NCI-H524 treated with DMSO at 0.1 percent for 48 hours (cell line): ENCODE data around the gene MAB21L1.
A peak's percentile ranks its signal among the peaks of the same experiment; 100 is the strongest.

Experiments used
- DNase-seq: peaks from one replicate; lab custom pipeline; 2025; lab: John Stamatoyannopoulos, UW

MAB21L1 gene

DNA sequence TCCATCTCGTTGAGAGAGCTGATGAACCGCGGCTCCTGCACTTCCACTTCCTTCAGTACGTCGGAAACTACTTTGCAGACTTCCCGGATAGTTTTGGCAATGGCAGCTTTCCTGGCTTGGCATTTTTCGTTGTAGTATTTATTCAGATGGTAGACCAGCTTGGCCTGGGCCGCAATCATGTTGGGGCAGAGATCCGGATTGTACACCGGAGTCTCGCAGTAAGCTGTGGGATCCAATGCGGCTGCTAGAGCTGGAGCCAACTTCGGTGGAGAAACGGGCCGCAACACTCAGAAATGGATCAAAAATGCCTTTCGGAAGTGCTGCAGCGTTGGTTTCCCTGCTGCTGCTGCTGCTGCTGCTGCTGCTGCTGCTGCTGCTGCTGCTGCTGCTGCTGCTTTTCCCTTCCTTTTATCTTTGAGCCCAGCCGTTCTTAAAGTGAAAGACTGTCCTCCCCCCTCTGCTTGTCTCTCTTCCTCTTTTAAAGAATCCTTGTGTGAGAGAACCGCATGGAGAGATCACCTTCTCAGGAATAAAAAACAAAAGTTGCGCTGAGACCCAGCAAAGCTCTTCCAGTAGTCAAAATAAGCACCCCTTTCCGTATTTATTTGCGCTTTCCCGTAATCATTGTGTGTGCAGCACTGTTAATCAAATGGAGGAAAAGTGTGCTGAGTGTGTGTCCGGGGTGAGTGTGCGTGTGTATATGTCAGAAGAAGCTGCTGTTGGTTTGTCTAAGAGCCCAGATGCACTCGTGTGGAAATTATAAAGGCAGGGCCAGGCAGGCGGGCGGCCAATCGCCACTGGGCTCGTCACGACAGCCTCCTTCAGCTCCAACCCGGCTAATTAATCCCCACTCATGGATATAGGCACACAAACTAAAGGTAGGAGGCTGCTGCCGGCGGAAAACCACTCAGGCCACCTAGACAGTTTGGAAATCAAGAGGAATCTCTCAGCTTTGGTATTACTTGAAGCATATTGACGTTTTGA, at the start of gene MAB21L1:
Gene MAB21L1, minus strand, starts transcription at position 730 of the 984 bp plus-strand sequence. Its CDS starts 551 bp downstream, at position 179.
- peak; percentile 57 for DNase-seq

DNA sequence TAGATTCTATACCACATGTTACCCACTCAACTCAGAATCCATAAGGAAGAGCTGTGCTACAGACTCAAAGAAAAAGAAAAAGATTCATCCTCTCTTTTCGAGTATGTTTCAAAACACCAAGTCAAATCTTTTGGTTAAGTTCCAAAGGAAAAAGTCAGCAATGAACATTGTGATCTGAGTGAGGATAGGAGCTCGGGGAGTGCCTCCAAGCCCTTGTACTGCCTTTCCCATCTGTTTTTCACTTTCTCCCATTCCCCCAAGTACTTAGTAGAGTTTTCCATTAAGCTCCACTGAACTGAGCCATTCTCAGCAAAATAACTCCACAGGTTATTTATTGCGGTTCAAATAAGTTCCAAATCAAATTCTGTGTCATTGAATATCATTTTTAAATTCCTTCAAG, 47.7 kb upstream of the MAB21L1 start:
- no peak for DNase-seq

DNA sequence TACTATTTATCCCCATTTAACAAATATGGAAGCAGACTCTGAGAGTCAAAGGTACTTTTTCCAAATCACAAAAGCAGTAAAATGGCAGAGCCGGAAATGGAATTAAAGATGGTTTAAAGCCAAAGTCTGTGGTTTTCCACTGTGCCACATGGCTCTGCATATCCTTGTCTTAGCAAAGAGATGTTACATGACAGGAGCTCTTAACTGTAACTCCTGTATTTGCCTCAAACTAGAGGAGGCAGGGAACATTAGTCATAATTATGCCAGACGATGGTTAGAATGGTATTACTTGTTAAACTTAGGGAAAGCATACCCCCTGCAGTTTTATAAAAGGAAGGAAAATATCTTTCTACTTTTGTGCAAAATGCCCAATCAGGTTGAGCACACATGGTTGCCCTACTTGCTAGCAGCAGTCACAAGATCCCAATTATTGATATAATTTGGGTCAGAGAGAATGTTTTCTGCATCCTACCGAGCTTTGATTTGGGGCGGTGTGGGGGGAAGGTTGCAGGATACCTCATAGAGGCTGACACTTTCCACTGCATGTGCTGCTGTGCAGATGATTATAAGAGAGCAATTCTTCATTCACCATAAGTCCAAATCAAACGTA, 42.0 kb upstream of the MAB21L1 start:
- DNase-seq = no peak

DNA sequence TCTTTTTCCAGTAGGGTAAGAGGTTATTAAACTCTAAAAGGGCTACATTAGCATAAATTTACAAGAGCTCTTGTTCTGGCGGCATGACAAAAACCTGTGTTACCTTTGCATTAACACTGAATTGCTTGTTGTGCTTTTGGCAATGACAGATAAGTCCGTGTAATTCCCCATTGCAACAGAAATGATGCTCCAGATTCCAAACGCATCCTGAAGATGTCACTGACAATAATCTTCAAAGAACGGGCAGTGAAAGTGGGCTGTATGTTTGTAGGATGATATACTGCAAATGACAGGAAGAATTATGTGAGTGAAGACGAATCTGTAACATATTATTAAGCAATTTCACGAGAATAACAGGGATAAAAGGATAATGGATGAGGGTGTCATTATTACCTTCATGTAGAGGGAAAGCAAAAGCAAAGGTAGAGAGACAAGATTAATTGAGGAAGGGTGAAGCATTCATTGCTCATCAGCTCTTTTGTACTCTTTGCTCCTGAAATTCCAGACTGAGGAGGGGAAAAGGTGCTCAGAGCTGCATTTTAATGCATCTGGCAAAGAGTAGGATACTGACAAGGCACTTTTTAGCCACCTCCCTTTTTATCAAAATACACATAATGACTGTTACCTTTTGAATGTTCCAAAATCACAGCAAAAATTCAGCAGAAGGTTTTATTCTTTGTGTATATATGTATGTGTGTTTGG, 38.5 kb upstream of the MAB21L1 start:
- DNase-seq = peak; percentile 21

DNA sequence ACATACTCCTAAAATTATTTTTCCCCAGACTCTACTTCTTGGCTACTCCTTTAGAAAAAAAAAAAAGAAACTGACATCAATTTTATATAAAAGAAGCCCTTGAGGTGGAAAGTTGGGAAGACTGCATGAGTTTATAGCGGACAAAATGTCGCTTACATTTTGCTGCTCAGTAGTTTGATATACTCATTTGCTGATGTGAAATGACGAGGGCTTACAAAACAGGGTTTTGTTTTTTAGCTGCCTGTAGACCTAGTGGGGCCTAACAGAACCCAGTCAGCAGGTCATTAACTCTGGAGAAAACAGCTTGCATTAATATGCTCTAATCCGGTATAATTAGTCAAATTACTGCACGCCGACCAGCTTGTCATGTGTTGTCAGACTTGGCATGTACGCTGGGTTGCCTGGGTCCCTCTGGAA, 37.6 kb upstream of the MAB21L1 start:
- DNase-seq = peak; percentile 73

DNA sequence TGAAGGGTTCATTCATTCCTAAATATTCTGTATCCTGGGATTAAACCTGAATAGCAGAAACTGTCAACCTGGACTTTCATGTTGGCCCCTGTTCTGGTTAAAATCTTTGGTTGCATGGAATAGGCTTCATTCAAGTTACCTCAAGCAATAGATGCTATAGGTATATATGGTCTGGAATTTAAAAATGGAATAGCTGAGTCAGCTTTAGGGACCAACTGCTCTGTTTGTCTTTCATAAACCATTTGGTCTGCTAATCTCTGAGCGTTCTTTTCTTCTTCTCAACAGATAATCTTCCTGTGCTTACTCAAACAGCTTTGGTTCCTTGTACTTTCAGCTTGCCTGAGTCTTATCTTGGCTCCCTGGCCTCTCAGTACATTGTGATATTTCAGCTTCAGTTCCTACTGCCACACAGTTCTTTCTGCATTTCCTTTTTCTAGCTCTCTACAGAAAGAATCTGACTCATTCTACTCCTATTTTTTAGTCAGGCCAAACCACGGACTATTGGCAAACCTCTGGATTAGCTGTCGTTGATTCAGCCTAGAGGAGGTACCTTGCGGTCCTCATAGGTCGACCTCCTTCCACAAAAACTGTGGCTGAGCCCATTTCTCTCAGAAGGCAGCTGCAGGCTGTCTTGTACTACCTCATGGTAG, 35.9 kb upstream of the MAB21L1 start:
- no peak for DNase-seq

DNA sequence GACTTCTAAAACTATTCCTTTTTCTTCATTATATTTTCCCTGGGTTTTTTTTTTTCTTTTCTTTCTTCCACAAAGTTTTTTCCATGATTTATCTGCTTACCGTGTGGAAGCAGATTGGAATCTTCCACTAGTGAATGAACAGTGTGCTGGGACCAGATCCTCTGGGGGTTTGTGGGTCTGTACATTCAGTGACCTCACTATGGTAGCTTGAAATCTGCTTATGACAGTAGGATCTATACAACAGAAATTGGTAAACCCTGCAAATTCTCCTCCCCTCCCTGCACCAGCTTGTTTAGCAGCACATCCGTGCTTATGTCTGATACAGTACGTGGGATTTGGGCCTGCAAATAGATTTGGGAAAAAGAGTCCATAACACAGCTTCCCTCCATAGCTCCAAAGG, 26.0 kb upstream of the MAB21L1 start:
- no peak for DNase-seq

DNA sequence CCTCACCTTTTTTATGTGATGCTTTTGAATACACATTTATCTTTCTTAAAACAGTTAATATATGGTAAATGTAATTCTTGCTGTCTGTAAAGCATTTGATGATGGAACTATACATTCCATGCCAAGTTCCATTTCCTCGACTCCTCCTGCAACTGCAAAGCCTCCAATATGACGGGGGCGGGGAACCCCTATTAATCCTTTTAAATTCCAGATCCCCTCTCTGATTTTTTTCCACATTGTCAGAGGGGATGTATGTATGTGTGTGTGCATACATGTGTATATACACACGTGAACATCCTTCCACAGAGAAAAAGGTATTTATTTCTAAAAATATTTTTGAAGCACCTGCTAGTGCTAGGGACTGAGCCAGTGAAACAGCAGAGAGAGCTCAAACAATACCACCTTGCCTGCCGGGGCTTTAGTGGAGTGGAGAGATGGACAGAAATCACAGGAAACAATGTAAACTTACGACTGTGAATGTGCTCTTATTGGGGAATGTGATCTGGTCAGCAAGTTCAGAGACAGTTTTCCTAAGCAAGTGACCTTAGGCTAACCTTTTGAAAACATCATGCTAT, 25.3 kb upstream of the MAB21L1 start:
- no peak for DNase-seq

DNA sequence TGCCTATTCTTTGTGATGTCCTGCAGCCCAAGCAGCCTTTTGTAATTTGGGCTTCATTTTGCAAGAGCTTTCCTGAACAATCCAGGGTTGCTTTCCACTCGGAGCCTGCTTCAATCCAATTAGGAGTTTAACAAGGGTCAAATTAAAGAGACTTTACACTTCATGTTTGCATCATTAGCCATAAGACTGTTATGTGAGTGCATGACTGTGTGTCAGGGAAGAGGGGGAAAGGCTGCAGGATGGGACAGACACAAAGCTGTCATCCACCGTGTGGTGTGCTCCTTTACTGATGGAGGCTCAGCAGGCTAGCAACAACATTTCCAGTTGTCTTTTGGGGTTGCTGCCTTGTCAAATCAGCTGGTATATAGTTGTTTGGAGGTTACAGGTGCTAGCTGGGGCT, 23.7 kb upstream of the MAB21L1 start:
- DNase-seq = peak; percentile 82

DNA sequence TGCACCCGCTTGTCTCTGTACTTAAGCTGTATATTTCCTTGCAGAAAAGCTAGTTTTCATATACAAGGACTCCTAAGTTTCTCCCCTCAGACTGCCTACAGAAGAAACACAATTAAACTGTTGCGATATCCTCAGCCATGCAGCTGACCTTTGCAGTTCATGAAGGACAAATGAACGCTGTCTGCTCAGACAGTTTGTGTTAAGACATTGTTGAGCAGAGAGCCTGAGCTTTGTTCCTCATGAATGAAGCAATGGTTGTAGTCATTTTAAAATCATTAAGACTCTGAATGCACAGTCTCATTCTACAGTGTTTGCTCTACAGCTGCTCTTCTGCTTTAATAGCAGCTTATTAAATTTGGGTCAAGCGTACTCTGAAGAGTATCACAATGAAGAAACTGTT, 23.2 kb upstream of the MAB21L1 start:
- no peak for DNase-seq

DNA sequence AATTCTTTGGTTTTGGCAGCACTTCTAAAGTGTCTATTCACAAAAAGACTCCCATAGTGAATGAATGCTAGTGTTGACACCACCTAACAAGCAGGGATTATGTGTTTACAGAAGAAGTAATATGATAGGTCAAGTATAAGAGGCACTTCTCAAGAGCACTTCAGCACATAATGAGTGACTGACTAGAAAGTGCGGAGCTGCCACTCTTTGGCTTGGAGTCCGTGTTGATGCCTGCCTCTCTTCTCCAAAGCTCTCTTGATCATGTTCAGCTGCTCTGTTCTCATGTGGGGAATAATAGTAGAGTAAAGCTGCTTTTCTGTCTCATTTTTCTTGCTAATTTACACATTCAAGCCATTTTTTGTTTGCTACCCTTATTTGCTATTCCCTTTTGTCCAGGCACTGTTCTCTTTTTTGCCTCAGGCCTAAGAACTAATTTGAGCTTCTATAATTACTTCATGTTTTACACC, 22.7 kb upstream of the MAB21L1 start:
- peak; percentile 94 for DNase-seq

DNA sequence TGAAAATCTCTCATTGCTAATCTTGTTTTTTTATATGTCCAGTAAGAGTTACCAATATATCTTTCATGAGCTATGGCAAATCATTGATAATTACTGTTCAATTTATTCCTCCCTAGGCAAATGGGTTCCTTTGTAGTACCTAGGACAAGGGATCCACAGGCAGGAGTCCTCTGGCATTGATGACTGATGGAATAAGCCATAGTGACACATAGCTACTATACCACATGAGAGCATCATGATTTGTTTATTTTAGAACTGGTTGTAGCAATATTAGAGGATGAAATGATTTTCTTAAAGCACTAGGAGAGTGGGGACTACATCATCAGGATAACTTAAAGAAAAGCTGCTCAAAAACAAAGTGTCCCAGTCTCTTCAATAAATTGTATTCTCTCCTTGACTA, 21.7 kb upstream of the MAB21L1 start:
- DNase-seq = no peak

DNA sequence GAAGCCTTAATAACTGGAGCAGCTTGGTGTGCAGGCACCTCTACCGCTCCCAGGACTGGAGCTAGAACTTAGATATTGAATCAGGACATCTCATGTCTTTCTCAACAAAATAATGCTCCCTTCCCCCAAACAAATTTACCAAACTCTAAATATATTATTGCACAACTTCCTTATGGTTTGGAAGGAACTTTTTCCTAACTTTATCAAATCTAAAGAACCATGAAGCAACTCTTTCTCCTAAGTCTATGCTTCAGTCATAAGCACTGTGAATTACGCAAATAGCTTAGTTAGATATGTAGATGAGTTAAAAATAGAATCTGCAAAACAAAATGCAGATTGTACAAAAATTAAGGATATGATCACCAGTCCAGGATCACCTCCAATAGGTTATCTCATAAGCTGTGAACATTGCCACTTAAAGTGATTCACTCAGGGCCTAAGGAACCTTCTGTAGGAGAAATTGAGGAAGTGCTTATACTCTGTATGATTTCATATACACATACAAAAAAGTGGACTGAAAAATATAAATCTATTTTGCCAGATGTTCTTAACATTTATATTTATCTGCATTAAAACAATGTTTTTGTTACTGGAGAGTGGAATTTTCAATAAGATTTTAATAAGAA, 20.4 kb upstream of the MAB21L1 start:
- no peak for DNase-seq

DNA sequence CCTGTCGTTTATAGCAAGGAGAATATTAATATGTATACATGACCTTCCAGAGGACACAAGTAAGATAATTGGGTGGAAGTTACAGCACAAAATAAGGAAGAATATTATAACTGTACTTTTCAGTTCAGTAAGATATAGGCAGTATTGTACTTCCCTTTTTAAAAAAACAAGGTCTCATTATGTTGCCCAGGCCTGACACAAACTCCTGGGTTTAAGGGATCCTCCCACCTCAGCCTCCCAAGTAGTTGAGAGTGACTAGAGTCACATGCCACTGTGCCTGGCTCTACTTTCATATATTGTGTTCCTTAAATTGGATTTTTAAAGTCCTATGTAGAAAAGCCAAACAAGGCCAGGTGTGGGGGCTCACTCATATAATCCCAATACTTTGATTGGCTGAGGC, 19.5 kb upstream of the MAB21L1 start:
- no peak for DNase-seq

DNA sequence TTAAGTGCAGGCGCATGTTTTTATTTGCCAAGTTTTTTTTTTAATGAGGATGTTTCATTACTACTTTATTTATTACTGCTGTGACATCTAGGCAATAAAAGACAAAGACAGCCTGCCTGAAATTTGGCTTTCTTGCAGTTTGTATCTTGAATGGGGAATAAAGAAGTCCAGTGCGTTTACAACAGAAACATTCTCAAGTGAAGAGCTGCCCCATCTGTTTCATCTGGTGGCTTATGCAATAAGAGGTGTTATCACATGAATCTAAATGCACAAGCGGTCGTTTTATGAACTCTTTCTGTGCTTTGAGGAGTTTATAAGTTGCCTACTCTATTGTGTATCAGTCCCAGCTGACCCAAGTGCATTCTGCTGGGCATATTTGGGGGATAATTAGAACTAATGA, 12.6 kb upstream of the MAB21L1 start:
- peak; percentile 81 for DNase-seq

DNA sequence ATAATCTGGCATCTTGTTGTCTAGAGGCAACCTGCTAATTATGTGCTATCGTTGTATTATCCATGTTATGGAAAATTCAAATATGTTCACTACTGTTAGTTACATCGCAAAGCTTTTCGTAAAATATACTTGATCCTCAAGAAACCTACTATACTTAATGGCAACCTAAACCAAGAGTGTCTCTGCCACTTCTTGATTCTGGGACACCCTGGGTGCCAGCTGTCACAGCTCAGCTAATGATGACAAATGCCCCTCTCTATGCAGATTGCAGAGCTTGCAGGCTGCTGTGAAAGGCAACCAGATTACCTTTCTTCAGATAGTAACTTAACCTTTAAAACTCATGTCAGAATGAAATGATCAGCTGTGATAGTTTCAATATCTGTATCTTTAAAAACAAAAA, 8.9 kb upstream of the MAB21L1 start:
- DNase-seq = peak; percentile 72

DNA sequence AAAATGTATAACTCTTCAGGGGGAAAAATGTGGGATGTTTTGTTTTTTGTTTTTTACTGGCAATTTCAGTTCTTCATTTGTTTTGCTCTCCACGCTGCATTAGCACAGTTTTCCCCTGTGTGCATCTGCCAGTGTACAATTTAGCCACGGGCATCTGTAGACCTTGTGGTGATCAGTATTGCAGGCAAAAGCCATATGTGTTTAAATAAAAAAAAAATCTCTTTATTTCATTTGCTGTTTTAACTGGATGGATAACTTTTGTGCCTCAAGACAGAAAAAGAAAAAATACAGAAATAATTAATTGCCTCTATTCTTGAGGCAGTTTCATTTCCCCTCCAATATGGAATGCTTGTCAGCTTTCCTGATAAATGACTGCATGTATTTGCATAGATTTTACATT, 7.9 kb upstream of the MAB21L1 start:
- DNase-seq = no peak

DNA sequence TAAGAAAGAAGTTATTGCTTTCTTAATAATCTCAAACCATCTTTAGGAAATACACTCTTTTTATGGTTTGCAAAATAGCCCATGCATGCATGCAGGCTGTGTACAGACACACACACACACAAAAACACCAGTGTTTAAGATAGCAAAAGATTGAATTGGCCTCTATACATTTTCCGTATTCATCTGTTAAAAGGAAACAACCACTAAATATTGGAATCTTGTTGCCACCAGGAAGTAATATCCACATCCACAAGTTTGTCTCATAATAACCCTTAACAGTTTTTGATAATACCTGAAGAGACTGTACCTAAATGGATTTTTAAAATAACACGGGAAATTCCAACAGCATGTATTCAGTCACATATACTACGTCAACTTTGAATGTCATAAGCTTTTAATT, 7.3 kb upstream of the MAB21L1 start:
- DNase-seq = no peak

DNA sequence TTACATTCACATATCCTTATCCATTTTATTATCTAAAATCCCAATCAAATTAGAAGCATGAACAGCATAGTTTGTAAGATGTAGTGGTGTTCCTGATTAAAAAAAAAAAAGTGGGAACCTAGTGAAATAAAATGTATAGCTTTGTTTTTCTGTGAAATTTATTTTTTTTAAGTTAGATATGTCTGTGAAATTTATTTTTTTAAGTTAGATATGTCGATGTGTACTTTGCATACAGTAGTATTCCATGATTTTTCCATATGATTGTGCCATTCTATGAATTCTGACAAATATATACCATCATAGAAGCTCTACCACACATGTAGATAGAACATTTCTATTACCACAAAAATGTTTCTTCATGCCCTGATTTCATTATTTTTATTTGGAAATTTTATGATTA, 6.0 kb upstream of the MAB21L1 start:
- no peak for DNase-seq

DNA sequence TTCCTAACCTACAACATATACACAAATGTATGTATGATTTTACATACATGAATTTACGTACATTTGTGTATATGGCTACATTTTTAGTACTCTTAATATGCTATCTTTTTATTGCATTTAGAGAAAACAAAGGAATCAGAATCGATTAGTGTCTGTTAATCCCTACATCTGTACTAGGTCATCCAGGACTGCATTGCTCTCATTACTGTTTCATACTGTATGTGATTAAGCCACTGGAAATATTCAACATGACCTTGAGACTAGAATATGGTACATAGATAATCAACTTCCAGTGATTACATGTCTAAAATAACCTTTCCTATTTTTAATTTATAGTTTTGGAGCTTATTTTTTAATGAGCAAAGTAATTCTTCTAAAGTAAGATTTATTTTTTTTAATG, 5.3 kb upstream of the MAB21L1 start:
- DNase-seq = no peak

DNA sequence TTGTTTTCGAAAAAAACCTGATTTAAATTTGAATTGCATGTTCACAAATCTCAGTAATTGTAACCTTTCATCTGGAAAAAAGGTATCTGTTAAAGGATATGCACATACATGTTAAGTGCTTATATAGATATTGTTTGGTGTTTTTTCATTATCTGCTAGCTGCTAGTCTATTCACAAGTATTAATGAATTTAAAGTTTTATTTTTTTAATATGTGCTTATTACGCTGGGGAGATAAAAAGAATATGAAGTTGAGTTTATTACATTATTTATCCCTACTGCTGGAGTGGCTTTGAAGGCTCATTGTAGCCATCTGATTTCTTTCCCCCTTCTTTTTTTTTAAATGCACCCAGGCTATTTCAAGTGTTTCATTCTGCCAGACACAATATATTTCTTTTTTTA, 3.9 kb upstream of the MAB21L1 start:
- no peak for DNase-seq
